GM12878 (cell line): ENCODE data around the gene PRRX1.

Source experiments
- CTCF ChIP-seq, 3 experiments: IDR thresholded peaks in 2 of 3; conservative IDR thresholded peaks in 1 of 3; 2 replicates each; pipeline ENCODE4 v1.5.1; 2011; ENCODE audit warnings: low read depth in 3 of 3, low read length in 3 of 3, mild to moderate bottlenecking in 3 of 3, control low read depth in 2 of 3, moderate library complexity in 2 of 3, inconsistent platforms in 1 of 3, mixed read lengths in 1 of 3; ENCODE audit not compliant: control insufficient read depth in 2 of 3, insufficient read depth in 1 of 3; ENCODE audit errors: extremely low read depth in 1 of 3
- EP300 ChIP-seq, 2 experiments: fragments of 150-350 bp in 1 of 2; IDR thresholded peaks; 2 replicates each; pipeline ENCODE4 v1.6.1; 2011 to 2012; ENCODE audit warnings: low read depth in 2 of 2, low read length in 2 of 2, borderline replicate concordance in 1 of 2, improper control_type of control experiment in 1 of 2, inconsistent platforms in 1 of 2; ENCODE audit not compliant: control insufficient read depth in 1 of 2
- FOXK2 ChIP-seq: fragments of 450-650 bp; IDR thresholded peaks from 2 replicates; pipeline ENCODE4 v1.6.1; 2017; ENCODE audit warnings: mild to moderate bottlenecking, moderate library complexity
- MAX ChIP-seq: IDR thresholded peaks from 2 replicates; pipeline ENCODE4 v1.6.1; 2012; ENCODE audit warnings: low read depth, low read length, improper control_type of control experiment
- PKNOX1 ChIP-seq: fragments of 450-650 bp; IDR thresholded peaks from 2 replicates; pipeline ENCODE4 v1.6.1; 2016; ENCODE audit warnings: mild to moderate bottlenecking
- POLR2A ChIP-seq: IDR thresholded peaks from 2 replicates; pipeline ENCODE4 v1.6.1; 2011; ENCODE audit warnings: low read depth, mild to moderate bottlenecking, low read length
- POLR2AphosphoS2 ChIP-seq: IDR thresholded peaks from 2 replicates; pipeline ENCODE4 v1.6.1; 2011; ENCODE audit warnings: low read depth, mild to moderate bottlenecking, low read length, improper control_type of control experiment, moderate library complexity
- POLR2AphosphoS5 ChIP-seq: IDR thresholded peaks from 2 replicates; pipeline ENCODE4 v1.6.1; 2011; ENCODE audit warnings: mild to moderate bottlenecking, low read length, inconsistent platforms
- RAD21 ChIP-seq: IDR thresholded peaks from 2 replicates; pipeline ENCODE4 v1.6.1; 2011; ENCODE audit warnings: mild to moderate bottlenecking, low read depth, low read length, moderate library complexity; ENCODE audit not compliant: insufficient read depth
- RELA ChIP-seq: fragments of 450-650 bp; IDR thresholded peaks from 2 replicates; pipeline ENCODE4 v1.8.0; 2014; ENCODE audit warnings: borderline replicate concordance; ENCODE audit not compliant: partially characterized antibody
- REST ChIP-seq: IDR thresholded peaks from 2 replicates; pipeline ENCODE4 v1.6.1; 2012; ENCODE audit warnings: mild to moderate bottlenecking, low read depth, low read length
- RFX5 ChIP-seq: IDR thresholded peaks from 2 replicates; pipeline ENCODE4 v1.6.1; 2011; ENCODE audit warnings: low read depth, low read length, improper control_type of control experiment
- STAT3 ChIP-seq: IDR thresholded peaks from 2 replicates; pipeline ENCODE4 v1.6.1; 2011; ENCODE audit warnings: low read depth, low read length, improper control_type of control experiment
- TCF3 ChIP-seq: IDR thresholded peaks from 2 replicates; pipeline ENCODE4 v1.6.1; 2012; ENCODE audit warnings: low read depth, mild to moderate bottlenecking, low read length, borderline replicate concordance; ENCODE audit not compliant: insufficient read depth

- TF ChIP-seq PKNOX1 (no peak), CTCF (IDR thresholded peaks at IDR 0.05 in 2 of 3, conservative IDR thresholded peaks at IDR 0.05 in 1 of 3; ENCODE audit: control insufficient read depth in 2 of 3, extremely low read depth in 1 of 3, insufficient read depth in 1 of 3, low read depth in 3 of 3, low read length in 3 of 3) (no peak), MAX (no peak), REST (no peak), FOXK2 (no peak), TCF3 (no peak), EP300 (IDR thresholded peaks at IDR 0.05; ENCODE audit: borderline replicate concordance in 1 of 2, control insufficient read depth in 1 of 2, low read depth in 2 of 2, low read length in 2 of 2) (no peak), STAT3 (no peak), RAD21 (no peak), POLR2A (no peak), RELA (no peak), POLR2AphosphoS2 (no peak), POLR2AphosphoS5 (no peak), RFX5 (no peak)
These were observed 33.0 kb upstream of the PRRX1 start for GRCh38 chr1:170630977-170631376.
